KOPT-K1 (cell line): ENCODE data around the gene TCEA3.
"Not testable (repeated sequence)": the region's sequence is repeated elsewhere in the genome, so short reads cannot be mapped to it uniquely, and the experiment has no call there.

Experiments
- H3K27ac ChIP-seq: fragments of 200-600 bp; sonication (generic); 2 replicates; pipeline ENCODE4 v1.5.1; 2016; ENCODE audit warnings: antibody characterized with exemption, mild to moderate bottlenecking, low read depth, low read length; ENCODE audit not compliant: poor library complexity, severe bottlenecking
- H3K36me3 ChIP-seq: fragments of 200-600 bp; sonication (generic); 2 replicates; pipeline ENCODE4 v1.5.1; 2017; ENCODE audit warnings: antibody characterized with exemption, mild to moderate bottlenecking, low read length, moderate library complexity; ENCODE audit not compliant: insufficient read depth
- H3K9me3 ChIP-seq: fragments of 200-600 bp; sonication (generic); 2 replicates; pipeline ENCODE4 v1.5.1; 2017; ENCODE audit warnings: antibody characterized with exemption, low read length, mild to moderate bottlenecking; ENCODE audit not compliant: insufficient read depth, poor library complexity, severe bottlenecking

The TCEA3 gene

DNA sequence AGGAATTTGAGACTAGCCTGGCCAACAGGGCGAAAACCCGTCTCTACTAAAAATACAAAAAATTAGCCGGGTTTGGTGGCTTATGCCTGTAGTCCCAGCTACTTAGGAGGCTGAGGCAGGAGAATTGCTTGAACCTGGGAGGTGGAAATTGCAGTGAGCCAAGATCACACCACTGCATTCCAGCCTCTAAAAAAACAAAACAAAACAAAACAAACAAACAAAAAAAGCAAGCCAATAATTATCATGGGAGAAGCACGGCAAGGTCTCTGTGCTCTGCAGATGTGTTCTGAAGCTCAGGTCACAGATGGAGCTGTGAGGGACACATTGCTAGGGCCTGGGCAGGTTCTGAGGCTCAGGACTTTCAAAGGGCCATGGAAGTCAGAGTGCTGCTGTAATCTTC lies 44.3 kb downstream of the TCEA3 start:
- H3K36me3 ChIP-seq, H3K9me3 ChIP-seq, H3K27ac ChIP-seq: not testable (repeated sequence)

DNA sequence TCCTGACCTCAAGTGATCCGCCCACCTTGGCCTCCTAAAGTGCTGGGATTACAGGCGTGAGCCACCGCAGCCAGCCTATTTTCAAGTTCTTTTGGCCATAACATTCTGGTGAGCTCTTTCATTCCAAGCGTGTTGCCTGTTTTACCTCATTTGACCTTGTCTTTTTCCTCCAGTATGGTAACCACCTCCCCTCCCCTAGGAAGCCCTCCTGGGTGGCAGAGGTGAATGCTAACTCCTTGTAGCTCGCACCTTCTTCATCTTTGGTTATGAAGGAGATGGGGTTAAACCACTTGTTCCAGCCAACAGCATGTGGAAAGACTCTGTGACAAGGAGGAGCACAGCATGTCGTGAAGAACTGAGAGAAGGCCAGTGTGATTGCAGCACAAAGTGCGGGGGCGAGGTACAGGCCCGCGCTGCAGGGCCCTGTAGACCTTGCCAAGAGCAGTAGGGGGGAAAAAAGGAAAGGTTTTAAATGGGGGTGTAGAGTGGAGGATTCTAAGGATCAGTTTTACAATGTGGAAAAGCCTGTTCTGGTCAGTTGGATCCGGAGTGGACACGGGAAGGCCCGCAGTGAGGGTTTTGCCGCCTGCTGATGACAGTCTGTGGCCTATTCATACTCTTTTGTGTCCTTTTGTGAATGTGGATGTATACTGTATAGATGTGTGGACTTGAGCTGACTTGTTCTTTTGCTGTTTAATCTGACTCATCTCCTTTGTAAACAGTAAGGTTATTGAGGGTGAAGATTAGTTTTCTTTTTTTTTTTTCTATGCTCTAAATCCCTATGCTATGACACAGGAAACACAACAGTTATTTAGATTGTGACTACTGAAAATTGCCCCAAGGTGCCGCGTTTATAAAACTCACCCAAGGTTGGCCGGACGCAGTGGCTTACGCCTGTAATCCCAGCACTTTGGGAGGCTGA lies 47.4 kb downstream of the TCEA3 start:
- Histone ChIP-seq H3K27ac (no peak overlapping the region), H3K36me3 (no peaks in the 10 kb centered on the region), H3K9me3 (no peaks in the 10 kb centered on the region)

DNA sequence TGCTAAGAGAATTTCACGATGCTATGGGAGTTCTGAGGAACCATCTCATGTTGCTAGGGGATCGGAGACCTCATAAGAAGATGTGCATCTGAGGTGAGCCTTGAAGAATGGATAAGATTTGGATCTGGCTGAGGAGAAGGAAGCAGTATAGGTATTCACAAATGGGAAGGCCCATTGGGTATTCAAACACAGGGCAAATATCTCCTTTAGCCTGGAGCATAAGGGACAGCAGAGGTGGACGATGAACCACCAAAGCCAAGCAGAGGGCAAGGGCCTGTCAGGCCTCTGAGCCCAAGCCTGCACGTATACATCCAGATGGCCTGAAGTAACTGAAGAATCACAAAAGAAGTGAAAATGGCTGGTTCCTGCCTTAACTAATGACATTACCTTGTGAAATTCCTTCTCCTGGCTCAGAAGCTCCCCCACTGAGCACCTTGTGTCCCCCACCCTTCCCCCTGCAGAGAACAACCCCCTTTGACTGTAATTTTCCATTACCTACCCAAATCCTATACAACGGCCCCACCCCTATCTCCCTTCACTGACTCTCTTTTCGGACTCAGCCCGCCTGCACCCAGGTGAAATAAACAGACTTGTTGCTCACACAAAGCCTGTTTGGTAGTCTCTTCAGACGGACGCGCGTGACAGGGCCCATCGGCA lies 50.3 kb downstream of the TCEA3 start:
- H3K27ac ChIP-seq, H3K9me3 ChIP-seq, H3K36me3 ChIP-seq: not testable (repeated sequence)

DNA sequence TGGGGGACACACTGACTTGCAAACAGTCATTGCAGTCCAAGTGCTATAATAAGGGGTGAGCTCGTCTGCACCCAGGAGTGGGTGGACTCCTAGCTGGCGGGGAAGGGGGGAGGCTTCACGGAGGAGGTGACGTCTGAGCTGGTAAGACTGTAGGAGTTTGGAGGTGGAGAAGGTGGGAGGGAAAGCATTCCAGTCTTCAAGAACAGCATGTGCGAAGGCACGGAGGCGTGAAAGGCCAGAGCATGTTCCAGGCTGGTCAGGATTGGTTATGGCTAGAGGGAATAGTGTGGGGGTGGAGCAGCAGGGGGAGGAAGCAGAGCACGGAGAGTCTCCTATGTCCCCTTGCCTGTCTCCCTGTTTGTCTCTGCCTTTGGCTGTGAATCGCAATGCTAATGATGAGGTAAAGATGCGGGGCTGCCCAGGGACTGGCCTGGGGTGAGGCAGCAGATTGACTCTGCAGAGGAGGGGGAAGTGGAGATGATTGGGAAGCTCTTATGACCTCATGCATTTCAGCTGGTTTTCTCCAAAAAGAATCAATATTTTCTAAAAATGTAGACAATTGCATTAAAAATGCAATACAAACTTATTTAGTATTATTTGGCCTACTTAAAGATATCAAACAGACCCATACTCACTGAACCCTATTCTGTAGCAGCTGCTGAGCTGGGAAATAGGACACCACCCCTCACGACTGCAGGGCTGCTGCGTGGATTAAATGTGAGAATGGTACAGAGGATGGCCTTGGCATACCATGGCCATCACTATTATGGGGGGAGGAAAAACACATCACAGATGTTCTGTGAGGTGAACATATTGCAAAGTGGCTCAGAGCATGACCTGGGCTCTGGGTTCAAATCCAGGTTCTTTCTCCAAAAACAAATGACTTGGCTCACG lies 52.3 kb downstream of the TCEA3 start:
- Histone ChIP-seq H3K36me3 (no peaks in the 10 kb centered on the region), H3K9me3 (no peaks in the 10 kb centered on the region), H3K27ac (no peak overlapping the region)

DNA sequence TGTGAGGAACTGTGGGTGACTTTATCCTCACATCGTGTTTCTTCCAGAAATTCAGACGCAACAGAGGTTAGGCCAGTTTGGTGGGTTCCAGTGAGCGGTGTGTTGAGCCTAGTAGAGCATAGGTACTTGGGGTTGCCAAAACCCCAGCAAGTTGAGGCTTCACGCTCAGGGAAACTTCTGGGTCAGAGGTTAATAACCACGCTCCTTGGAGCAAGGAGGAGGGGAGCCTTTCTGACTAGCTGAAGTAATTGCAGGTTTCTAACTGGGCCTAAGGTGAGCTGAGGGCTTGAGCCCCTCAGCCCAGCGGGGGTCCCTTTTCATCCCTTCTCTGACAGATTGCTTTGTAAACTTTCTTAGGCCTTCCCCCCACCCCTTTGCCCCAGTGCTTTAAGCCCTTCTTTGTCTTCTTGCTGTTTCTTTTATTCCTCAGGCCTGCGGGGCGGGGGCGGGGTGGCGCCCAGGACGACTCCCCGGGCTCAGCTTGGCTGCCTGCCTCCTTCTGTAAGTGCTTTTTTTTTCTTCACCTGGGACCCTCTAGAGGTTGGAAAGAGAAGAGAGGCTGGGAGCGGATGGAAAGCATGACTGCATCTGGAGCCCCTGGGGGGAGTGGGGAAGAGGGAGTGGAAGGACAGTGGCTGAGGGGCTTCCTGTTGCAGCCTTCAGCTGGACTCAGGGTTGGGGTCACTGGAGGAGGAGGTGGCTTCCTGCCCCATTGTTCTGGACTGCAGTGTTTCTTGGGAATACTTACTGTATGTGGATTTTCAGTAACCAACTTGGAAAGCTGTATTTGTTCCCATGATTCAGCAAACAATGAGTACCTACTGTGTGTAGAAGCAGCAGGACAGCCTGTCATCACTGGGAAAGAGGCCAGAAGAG lies 53.6 kb downstream of the TCEA3 start:
- Histone ChIP-seq H3K36me3 (0 out of 2 replicates have a peak, but pooled peaks cover 6% of the 10 kb centered on the region), H3K27ac (no peak overlapping the region), H3K9me3 (no peaks in the 10 kb centered on the region)

DNA sequence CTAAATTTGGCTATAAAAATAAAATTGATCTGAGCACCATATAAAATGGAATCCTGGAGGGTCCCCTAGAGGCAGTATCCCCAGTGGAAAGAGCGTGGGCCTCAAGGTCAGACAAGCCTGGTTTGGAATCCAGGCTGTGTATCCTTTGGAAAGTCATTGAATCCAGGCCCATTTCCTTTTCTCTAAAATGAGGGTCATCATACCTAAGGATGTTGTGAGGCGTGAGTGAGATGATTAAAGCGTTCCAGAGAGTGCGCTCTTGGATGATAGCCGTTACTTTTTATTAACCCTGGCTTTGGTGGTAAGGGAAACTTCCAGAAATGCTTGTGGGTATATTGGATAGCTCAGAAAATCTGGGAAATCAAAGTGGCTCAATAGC lies 54.2 kb downstream of the TCEA3 start:
- Histone ChIP-seq H3K9me3 (no peaks in the 10 kb centered on the region), H3K36me3 (0 out of 2 replicates have a peak, but pooled peaks cover 8% of the 10 kb centered on the region), H3K27ac (no peak overlapping the region)

DNA sequence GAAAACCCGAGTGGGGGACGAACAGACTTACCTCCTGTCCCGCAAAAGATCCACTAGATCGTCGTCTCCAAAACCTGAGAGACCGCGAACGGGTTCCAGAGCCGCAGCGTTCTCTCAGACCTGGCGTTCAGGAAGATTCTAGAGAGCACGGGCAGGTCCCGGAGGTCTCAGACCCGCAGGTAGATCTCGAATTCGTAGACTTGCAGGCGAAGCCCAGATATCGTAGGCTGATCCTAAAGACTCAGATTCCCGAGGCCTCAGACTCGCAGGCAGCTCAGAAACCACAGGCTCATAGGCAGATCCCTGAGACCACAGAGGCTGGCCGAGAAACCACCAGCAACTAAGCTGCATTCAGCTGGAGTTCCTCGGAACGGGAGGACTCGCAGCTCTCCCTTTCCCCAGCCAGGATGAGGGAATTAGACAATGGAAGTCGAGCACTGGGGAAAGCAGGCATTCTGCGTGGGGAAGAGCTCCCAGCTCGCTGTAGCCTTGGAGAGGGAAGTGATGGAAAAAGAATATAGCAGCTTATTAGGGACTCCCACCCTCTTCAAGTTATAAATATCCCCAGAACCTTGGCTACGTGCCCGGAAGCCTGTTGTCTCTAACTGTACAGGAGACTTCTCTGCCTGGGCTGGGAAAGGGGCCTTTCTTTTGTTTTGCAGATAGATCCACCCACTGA lies 55.1 kb downstream of the TCEA3 start, which contains the start of gene ZNF436:
Gene ZNF436, minus strand, starts transcription at position 502 of the 679 bp plus-strand sequence. CDS start 1,831 bp downstream, outside the sequence.
- Histone ChIP-seq H3K27ac (peak within 1 kb of the TSS; percentile 94), H3K9me3 (peaks cover 6% of the 10 kb centered on the region), H3K36me3 (peaks cover 13% of the 10 kb centered on the region)

DNA sequence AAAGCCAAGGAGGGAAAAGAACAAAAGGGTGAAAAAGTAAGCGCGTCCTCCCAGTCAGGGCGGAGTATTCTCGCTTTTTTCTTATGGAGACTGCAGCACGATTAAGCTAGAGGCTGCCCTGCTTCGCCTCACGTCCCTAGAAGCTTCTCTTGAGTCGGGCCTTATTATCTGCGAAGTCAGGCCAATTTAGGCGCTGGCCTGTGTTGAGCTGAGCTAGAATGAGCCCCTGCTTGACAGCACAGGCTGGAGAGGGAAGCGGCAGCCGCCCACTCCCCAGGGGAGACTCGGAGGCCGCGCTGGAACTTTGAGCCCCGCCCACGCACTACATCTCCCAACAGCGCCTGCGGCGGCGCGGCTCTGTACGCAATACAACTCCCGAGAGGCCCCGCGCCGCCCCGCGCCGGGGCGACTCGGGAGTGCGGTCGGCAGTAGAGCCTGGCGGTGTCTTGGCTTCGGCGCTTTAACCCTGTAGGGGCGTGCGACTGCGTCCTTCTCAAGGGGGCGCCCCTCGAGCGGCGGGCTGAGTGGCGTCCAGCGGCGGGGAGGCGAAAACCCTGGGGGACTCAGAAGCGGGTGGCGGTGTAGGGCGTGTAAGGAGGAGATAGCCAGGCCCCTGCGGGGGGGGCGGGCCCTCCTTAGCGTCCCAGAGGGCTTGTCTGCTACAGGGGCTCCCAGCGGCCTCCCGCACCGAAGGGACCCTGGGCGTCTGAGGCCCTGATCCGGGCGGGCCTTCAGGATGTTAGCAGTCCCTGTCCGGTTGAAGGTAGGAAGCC lies 55.8 kb downstream of the TCEA3 start:
- peaks cover 14% of the 10 kb centered on the region for H3K9me3 ChIP-seq
- H3K27ac ChIP-seq, result peak overlapping the region; percentile 94

DNA sequence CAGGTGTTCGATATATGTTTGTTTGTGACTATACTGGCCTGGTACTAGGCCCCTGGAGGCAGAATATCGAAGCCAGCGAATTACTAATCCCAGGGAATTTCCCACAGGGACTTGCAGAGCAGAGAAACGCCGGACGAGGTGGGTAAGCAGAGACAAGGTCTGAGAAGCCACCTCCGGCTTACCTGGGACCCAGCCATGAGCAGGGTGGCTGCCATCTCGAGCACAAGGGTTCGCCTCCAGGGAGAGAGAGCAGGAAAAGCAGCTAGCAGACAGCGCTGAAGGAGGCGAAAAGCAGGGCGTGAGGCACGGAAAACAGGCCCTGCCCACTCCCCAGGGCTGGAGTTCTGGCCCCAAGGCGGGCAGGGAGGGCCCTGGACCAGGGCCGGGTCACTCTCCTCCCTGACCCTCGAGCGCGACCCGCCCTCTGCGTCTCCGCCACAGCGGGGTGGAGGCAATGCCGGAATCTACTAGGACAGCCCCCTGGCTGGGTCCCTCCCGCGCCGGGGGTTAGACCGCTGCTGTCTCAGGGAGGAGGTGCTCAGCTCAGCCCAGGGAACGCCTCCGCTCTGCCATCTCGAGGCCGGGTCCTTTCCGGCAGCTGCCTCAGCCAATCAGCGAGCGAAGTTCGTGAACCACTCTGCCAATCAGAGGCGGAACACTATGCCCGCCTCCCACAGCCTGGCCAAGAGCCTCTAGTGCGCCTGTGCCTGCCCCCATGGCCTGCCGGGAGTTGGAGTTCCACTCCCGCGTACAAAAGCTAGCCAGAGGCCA lies 56.6 kb downstream of the TCEA3 start:
- Histone ChIP-seq H3K36me3 (peaks cover 28% of the 10 kb centered on the region), H3K27ac (peak overlapping the region; percentile 94), H3K9me3 (peaks cover 21% of the 10 kb centered on the region)

More for the DNA sequence above, 55.8 kb downstream of the TCEA3 start:
- H3K36me3 ChIP-seq, result peaks cover 20% of the 10 kb centered on the region

DNA sequence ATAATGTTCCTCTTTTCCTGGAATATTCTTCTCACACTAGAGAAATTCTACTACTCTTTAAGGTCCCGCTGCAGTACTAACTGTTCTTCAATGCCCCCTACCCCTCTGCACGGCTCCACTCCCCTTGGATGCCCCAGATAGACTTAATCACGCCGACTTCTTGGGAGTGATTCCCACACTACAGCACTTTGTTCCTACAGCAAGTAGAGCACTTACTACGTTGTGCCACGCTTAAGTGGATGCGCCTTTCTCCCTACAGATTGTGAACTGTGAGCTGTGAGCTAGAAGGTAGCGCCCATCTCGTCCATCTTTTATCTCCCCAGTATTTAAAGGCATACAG lies 57.1 kb downstream of the TCEA3 start:
- H3K9me3 ChIP-seq, result peaks cover 27% of the 10 kb centered on the region
- peaks cover 34% of the 10 kb centered on the region for H3K36me3 ChIP-seq
- peak overlapping the region; percentile 94 for H3K27ac ChIP-seq

DNA sequence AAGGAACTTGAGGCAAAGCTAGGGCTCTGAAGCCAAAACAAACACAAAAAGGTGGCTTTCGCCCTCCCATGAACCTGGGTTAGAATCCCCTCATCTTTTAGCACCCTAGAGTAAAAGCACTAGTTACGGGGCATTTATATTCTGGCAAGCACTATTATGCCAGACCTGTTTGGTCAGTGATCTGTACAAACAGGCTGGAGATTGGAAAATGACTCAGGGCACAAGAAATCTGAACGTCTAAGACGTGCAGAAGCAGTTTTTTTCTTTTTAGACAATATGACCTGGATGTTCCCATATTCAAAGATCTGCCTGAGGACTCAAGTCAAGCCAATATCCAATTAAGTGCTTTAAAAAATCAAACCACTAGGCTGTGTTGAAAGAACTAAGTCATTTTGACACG lies 58.0 kb downstream of the TCEA3 start:
- Histone ChIP-seq H3K36me3 (peaks cover 42% of the 10 kb centered on the region), H3K27ac (no peak overlapping the region), H3K9me3 (peaks cover 35% of the 10 kb centered on the region)

DNA sequence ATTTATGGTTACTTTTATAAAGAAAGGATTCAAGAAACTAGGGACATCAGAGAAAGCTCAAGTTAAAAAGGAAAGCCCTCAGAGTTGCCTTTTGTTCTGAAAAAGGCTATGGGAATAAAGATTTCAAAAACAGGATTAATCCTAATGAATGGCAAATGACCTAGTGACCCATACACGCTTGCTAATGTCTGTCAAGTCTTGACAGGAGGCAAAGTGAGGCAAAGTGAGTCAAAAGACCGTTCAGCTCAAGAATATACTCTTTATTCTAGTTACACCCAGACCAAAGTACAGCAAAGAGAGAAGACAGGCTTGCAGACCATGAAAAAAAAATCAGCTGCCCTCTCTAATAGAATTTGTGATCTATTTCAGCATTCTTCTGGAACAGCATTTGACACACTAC lies 58.4 kb downstream of the TCEA3 start:
- H3K27ac ChIP-seq, result no peak overlapping the region
- H3K36me3 ChIP-seq, result peaks cover 46% of the 10 kb centered on the region
- H3K9me3 ChIP-seq, result peaks cover 40% of the 10 kb centered on the region
